ENCODE measurements around the gene CASP9. TPM values are rescaled to one million over a fixed set of nuclear protein-coding genes. Genes with fewer than 3 reads are reported as not detected.

CASP9 gene
- total RNA-seq = 7.1 and 9.4 TPM in 2 replicates

DNA sequence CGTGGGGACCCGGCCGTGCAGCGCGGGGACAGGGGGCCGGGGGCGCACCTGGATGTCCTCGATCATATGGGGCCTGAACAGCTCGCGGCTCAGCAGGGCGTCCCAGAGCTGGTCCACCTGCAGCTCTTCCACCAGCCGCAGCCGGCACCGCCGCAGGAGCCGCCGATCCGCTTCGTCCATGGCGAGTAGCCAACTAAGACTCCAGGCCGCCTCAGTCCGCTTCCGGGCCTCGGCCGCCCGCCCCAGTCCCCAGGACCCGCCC is at the start of gene CASP9:
Gene CASP9 (minus strand): TSS at position 195 of the 262 bp plus-strand sequence. CDS start 15 bp downstream, at position 180.

DNA sequence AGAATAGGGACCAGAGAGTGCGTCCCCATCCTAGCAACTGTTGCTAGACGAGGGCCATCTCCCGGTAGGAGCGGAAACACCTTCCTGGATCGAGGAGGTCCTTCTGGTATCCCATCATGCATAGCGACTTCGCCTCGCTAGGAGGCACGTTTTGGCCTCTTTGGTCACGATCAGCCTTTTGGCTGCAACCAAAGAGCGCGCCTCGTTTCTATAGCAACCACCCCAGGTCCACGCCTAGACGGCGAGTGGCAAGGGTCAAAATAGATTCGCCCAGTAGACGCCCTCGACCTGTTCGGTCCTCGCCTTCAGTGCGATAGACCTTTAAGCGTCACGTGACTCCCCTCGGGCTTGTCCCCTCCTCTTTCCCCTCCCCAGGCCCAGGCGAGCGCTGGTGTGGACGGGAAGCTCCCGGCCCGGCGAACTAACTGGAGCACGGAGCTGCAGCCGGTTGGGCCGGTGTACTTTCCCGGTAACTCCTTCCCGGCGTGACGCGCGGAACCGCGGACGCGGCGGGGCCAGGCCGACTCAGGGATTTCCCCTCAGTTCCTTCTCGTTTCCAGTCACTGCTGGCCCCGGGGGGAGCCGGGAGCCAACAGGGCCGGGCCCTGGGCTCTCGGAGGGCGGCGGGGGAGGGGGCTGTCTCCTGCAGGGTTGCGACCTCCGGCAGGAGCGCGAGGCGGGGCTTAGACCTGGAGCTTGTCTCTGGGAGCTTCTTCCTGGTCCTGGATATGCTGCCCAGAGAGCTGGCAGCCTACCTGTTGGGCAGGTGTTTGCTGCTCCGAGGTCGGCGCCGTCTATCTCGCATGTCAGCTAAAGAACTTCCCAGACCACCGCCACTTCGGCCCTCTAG is 2.7 kb upstream of the CASP9 start, which contains the start of gene DNAJC16:
Gene DNAJC16 (plus strand): TSS at position 359 of the 850 bp plus-strand sequence. CDS start 2,258 bp downstream, outside the sequence.

DNA sequence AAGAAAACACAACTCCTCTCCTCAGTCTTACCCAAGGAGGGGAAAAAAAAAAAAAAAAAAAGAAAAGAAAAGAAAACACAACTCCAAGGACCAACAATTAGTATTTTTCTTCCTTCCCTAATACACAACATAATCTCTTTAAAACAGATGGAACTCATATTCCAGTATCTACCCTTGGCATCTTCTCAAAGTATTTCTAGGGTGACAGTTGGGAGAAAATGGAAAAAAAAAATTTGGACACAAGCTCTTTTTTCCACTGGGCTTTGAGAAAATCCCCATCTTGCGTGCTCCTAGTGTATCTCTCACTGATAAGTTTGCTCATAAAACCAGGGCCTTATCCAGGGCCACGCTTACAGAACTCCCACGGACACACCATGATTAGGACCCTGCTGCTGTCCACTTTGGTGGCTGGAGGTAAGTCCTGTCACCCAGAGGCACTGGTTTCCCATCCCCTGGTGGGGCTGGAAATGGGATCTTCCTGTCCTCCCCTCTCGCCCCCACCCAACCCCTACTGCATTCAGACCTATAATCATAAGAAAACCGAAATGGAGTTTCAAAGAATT is 48.2 kb downstream of the CASP9 start, which contains the start of gene CELA2B:
Gene CELA2B (plus strand): TSS at position 353 of the 563 bp plus-strand sequence. CDS start 22 bp downstream, at position 375.

DNA sequence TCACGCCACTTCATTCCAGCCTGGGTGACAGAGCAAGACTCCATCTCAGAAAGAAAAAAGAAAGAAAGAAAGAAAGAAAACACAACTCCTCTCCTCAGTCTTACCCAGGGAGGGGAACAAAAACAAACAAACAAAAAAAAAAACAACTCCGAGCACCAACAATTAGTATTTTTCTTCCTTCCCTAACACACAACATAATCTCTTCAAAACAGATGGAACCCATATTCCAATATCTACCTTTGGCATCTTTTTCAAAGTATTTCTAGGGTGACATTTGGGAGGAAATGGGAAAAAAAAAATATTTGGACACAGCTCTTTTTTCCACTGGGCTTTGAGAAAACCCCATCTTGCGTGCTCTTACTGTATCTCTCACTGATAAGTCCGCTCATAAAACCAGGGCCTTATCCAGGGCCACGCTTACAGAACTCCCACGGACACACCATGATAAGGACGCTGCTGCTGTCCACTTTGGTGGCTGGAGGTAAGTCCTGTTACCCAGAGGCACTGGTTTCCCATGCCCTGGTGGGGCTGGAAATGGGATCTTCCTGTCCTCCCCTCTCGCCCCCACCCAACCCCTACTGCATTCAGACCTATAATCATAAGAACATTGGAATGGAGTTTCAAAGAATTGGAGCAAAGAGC is 67.6 kb downstream of the CASP9 start, which contains the start of gene CELA2A:
Gene CELA2A (plus strand): TSS at position 420 of the 642 bp plus-strand sequence. CDS start 22 bp downstream, at position 442.

Other genes with a start within 250 kb of the CASP9 start
- 58.8 and 103 TPM in 2 replicates for gene EFHD2, start 114.3 kb downstream of the CASP9 start, total RNA-seq
- gene CTRC, start 85.8 kb downstream of the CASP9 start, total RNA-seq = not detected in 2 replicates
- not detected in 2 replicates for gene CELA2A, start 67.5 kb downstream of the CASP9 start, total RNA-seq
- gene CELA2B, start 48.1 kb downstream of the CASP9 start, total RNA-seq = not detected in 2 replicates
- gene DNAJC16, start 2.6 kb upstream of the CASP9 start, total RNA-seq = 9.7 and 10.0 TPM in 2 replicates
- gene AGMAT, start 60.8 kb upstream of the CASP9 start, total RNA-seq = 2.3 and 3.0 TPM in 2 replicates
- 13.2 and 15.3 TPM in 2 replicates for gene DDI2, start 93.2 kb upstream of the CASP9 start, total RNA-seq
- 38.0 and 38.1 TPM in 2 replicates for gene PLEKHM2, start 160.1 kb upstream of the CASP9 start, total RNA-seq
- gene SLC25A34, start 212.0 kb upstream of the CASP9 start, total RNA-seq = 0.61 TPM in 1 of 2 replicates, not detected in the other
- gene TMEM82, start 218.3 kb upstream of the CASP9 start, total RNA-seq = not detected in 2 replicates
- gene FBLIM1, start 234.6 kb upstream of the CASP9 start, total RNA-seq = 333 and 446 TPM in 2 replicates